KOPT-K1 (cell line): Measurements from ENCODE around the gene RETN.

Experiments
- H3K27ac ChIP-seq: fragments of 200-600 bp; sonication (generic); 2 replicates; pipeline ENCODE4 v1.5.1; 2016; ENCODE audit warnings: antibody characterized with exemption, mild to moderate bottlenecking, low read depth, low read length; ENCODE audit not compliant: poor library complexity, severe bottlenecking
- H3K36me3 ChIP-seq: fragments of 200-600 bp; sonication (generic); 2 replicates; pipeline ENCODE4 v1.5.1; 2017; ENCODE audit warnings: antibody characterized with exemption, mild to moderate bottlenecking, low read length, moderate library complexity; ENCODE audit not compliant: insufficient read depth
- H3K9me3 ChIP-seq: fragments of 200-600 bp; sonication (generic); 2 replicates; pipeline ENCODE4 v1.5.1; 2017; ENCODE audit warnings: antibody characterized with exemption, low read length, mild to moderate bottlenecking; ENCODE audit not compliant: insufficient read depth, poor library complexity, severe bottlenecking

Gene RETN

GRCh38 chr19:7681340-7682174, 12.7 kb downstream of the RETN start:
- Histone ChIP-seq H3K27ac (peak overlapping the region; percentile 83), H3K36me3 (peaks cover 19% of the 10 kb centered on the region), H3K9me3 (no peaks in the 10 kb centered on the region)

- Histone ChIP-seq H3K9me3 (no peaks in the 10 kb centered on the region), H3K36me3 (peaks cover 19% of the 10 kb centered on the region), H3K27ac (peak overlapping the region; percentile 28)
Measured at GRCh38 chr19:7682175-7682855, 13.5 kb downstream of the RETN start.

- H3K36me3 ChIP-seq, result peaks cover 19% of the 10 kb centered on the region
- no peak overlapping the region for H3K27ac ChIP-seq
- H3K9me3 ChIP-seq, result no peaks in the 10 kb centered on the region
Measured at GRCh38 chr19:7685546-7686445, 16.9 kb downstream of the RETN start.

- Histone ChIP-seq H3K9me3 (no peaks in the 10 kb centered on the region), H3K27ac (no peak overlapping the region), H3K36me3 (peaks cover 19% of the 10 kb centered on the region)
Measured at GRCh38 chr19:7687177-7687576, 18.3 kb downstream of the RETN start.

GRCh38 chr19:7689165-7689564, 20.3 kb downstream of the RETN start:
- Histone ChIP-seq H3K36me3 (peaks cover under 1% of the 10 kb centered on the region; the same call in 1 of the 2 replicates), H3K27ac (no peak overlapping the region), H3K9me3 (no peaks in the 10 kb centered on the region)

GRCh38 chr19:7690779-7691258, 22.0 kb downstream of the RETN start:
- no peaks in the 10 kb centered on the region for H3K9me3 ChIP-seq
- H3K36me3 ChIP-seq, result no peaks in the 10 kb centered on the region
- H3K27ac ChIP-seq, result no peak overlapping the region

GRCh38 chr19:7691497-7691896, 22.6 kb downstream of the RETN start:
- Histone ChIP-seq H3K9me3 (no peaks in the 10 kb centered on the region), H3K27ac (no peak overlapping the region), H3K36me3 (no peaks in the 10 kb centered on the region)

- Histone ChIP-seq H3K9me3 (no peaks in the 10 kb centered on the region), H3K27ac (no peak overlapping the region), H3K36me3 (no peaks in the 10 kb centered on the region)
Measured at GRCh38 chr19:7692417-7693088, 23.7 kb downstream of the RETN start.

GRCh38 chr19:7694499-7694898, 25.6 kb downstream of the RETN start:
- no peaks in the 10 kb centered on the region for H3K9me3 ChIP-seq
- no peak overlapping the region for H3K27ac ChIP-seq
- H3K36me3 ChIP-seq, result no peaks in the 10 kb centered on the region

- no peaks in the 10 kb centered on the region for H3K36me3 ChIP-seq
- no peaks in the 10 kb centered on the region for H3K9me3 ChIP-seq
- H3K27ac ChIP-seq, result no peak overlapping the region
Measured at GRCh38 chr19:7697721-7698287, 29.0 kb downstream of the RETN start.

- no peaks in the 10 kb centered on the region for H3K9me3 ChIP-seq
- no peaks in the 10 kb centered on the region for H3K36me3 ChIP-seq
- no peak overlapping the region for H3K27ac ChIP-seq
Measured at GRCh38 chr19:7698583-7698982, 29.7 kb downstream of the RETN start.

GRCh38 chr19:7699003-7699402, 30.2 kb downstream of the RETN start:
- Histone ChIP-seq H3K27ac (no peak overlapping the region), H3K9me3 (no peaks in the 10 kb centered on the region), H3K36me3 (no peaks in the 10 kb centered on the region)

GRCh38 chr19:7699417-7700401, 30.9 kb downstream of the RETN start:
- Histone ChIP-seq H3K36me3 (no peaks in the 10 kb centered on the region), H3K9me3 (no peaks in the 10 kb centered on the region), H3K27ac (no peak overlapping the region)
